PFSK-1 (cell line): Measurements from ENCODE around the gene UQCR10.

Experiments used
- FOXP2 ChIP-seq: optimal IDR thresholded peaks from 2 replicates; pipeline ENCODE3; 2011; ENCODE audit warnings: borderline replicate concordance, control low read depth, inconsistent platforms; ENCODE audit not compliant: insufficient read depth; ENCODE audit errors: extremely low read length, extremely low read depth
- POLR2AphosphoS5 ChIP-seq: IDR thresholded peaks from 2 replicates; pipeline ENCODE4 v1.6.1; 2012; ENCODE audit warnings: low read depth, mild to moderate bottlenecking, control low read depth, low read length, moderate library complexity
- REST ChIP-seq, 2 experiments: IDR thresholded peaks; 2 replicates each; pipeline versions ENCODE4 v1.6.1 to v1.8.0; 2011 to 2012; ENCODE audit warnings: low read depth in 2 of 2, low read length in 2 of 2, control low read depth in 1 of 2, inconsistent platforms in 1 of 2, mild to moderate bottlenecking in 1 of 2, moderate library complexity in 1 of 2; ENCODE audit not compliant: insufficient read depth in 1 of 2
- SIN3A ChIP-seq: IDR thresholded peaks from 2 replicates; pipeline ENCODE4 v1.6.1; 2012; ENCODE audit warnings: mild to moderate bottlenecking, low read length, moderate library complexity, borderline replicate concordance; ENCODE audit not compliant: insufficient read depth
- TAF1 ChIP-seq: IDR thresholded peaks from 2 replicates; pipeline ENCODE4 v1.6.1; 2012; ENCODE audit warnings: low read length, control low read depth, borderline replicate concordance; ENCODE audit not compliant: insufficient read depth

Gene UQCR10

GRCh38 chr22:29804985-29805384 lies 37.8 kb downstream of the UQCR10 start:
- no peak for TF ChIP-seq FOXP2
- TF ChIP-seq SIN3A, result no peak
- no peak for TF ChIP-seq TAF1

- TF ChIP-seq SIN3A (no peak), FOXP2 (no peak), REST (IDR thresholded peaks at IDR 0.05; ENCODE audit: insufficient read depth in 1 of 2, low read depth in 2 of 2, low read length in 2 of 2) (no peak), POLR2AphosphoS5 (no peak), TAF1 (no peak)
Observed at GRCh38 chr22:29806196-29806595, 39.0 kb downstream of the UQCR10 start.

GRCh38 chr22:29810216-29810615 lies 43.0 kb downstream of the UQCR10 start:
- TF ChIP-seq TAF1, result no peak
- no peak for TF ChIP-seq REST (IDR thresholded peaks at IDR 0.05; ENCODE audit: insufficient read depth in 1 of 2, low read depth in 2 of 2, low read length in 2 of 2)
- TF ChIP-seq POLR2AphosphoS5, result no peak
- no peak for TF ChIP-seq SIN3A
- TF ChIP-seq FOXP2, result no peak

GRCh38 chr22:29811377-29811776 lies 44.2 kb downstream of the UQCR10 start:
- no peak for TF ChIP-seq SIN3A
- no peak for TF ChIP-seq TAF1
- TF ChIP-seq REST (IDR thresholded peaks at IDR 0.05; ENCODE audit: insufficient read depth in 1 of 2, low read depth in 2 of 2, low read length in 2 of 2), result no peak
- no peak for TF ChIP-seq POLR2AphosphoS5
- TF ChIP-seq FOXP2, result no peak

GRCh38 chr22:29813126-29813525 lies 46.0 kb downstream of the UQCR10 start:
- TF ChIP-seq REST (IDR thresholded peaks at IDR 0.05; ENCODE audit: insufficient read depth in 1 of 2, low read depth in 2 of 2, low read length in 2 of 2) (no peak), TAF1 (no peak), SIN3A (no peak), POLR2AphosphoS5 (no peak), FOXP2 (no peak)
